Measurements from ENCODE around the gene SH3BP4.

SH3BP4 gene

GRCh38 chr2:235091983-235092382, 140.2 kb downstream of the SH3BP4 start:
- DNase-seq (ENCODE audit: low spot score) = no peak

DNA sequence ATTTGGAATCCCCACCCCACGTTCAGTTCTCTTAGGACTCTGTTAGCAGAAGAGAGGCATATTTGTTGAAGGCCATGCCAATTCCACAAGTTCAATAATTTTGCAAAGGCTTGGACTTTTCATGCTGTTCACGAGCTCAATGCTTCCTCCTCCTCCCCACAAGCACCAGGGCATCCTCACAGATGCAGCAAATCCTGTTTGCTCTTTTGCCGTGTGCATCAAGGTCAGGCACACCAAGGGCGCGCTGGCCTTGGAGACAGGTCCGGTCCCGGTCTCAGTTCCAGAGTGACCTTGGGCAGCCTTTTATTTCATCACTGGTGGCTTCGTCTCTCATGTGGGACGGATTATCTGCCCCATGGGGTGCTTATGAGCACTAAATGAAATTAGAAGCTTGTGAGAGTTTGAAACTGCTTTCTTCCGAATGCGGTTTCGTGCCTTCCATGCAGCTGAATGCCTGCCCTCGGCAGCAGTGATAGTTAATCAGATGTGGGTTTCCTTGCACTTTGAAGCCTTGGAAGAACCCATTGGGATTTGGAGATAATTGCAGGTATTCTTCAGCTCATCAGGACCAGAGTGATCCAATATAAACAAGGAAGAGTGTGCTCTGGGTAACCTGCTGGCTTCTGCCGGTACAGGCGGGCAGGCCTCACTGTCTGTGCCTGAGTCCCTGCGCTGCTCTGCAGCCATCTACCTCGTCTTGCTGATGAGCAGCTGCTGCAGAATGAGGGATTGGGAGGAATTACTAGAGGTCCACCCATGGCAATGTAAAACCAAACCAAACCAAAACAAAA, 140.8 kb downstream of the SH3BP4 start:
- DNase-seq (ENCODE audit: low spot score) = no peak

DNA sequence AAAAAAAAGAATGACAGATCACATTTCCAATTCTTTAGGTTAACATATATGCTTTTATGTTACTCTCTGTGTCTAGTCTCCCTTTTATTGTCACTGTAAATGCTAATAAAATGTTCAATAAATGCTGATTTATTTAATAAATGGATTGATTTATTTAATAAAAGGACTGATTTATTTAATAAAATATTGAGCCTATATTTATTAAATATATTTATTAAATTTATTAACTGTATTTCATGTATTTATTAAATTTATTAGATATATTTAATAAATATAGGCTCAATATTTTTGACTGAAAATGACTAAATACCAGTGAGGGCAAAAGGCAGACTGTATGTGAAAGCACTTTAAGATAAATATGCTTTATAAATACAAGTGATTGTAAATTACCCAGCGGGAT, 142.6 kb downstream of the SH3BP4 start:
- no peak for DNase-seq (ENCODE audit: low spot score)

- DNase-seq (ENCODE audit: low spot score) = no peak
Measured at GRCh38 chr2:235095569-235095968, 143.8 kb downstream of the SH3BP4 start.

DNA sequence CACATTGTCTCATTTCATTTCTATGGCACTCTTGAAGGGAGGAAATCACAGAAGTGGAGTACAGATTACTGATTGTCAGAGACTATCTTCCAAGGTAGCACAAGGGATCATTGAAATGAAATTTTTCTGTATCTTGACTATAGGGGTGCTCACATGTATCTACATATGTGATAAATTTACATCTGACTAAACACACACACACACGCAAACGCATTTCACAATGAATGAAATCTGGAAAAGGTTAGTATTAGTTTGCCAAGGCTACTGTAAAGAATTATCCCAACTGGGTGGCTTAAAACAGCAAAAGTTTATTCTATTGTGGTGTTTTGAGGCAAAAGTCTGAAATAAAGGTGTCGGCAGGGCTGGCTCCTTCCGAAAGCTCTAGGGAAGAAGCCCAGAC, 144.6 kb downstream of the SH3BP4 start:
- no peak for DNase-seq (ENCODE audit: low spot score)

GRCh38 chr2:235097196-235097595, 145.4 kb downstream of the SH3BP4 start:
- DNase-seq (ENCODE audit: low spot score) = no peak

DNA sequence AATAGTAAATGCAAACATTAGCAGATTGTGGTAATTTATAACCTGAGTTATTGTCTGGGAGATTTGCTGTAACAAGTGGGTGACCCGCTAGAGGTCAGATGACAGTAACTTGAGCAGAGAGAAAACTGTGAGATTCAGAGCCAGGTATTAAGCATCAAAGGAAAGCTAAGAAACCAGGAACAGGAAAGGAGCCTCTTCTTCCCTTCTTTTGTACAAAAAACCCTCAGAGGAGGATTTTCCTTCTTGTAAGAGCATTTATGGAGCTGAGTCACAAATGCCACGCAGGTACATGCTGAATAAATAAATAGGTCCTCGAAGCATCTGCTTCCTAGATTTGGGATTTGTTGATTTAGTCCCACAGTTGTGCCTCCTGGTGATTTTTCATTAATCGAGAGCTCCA, 146.5 kb downstream of the SH3BP4 start:
- DNase-seq (ENCODE audit: low spot score) = no peak

DNA sequence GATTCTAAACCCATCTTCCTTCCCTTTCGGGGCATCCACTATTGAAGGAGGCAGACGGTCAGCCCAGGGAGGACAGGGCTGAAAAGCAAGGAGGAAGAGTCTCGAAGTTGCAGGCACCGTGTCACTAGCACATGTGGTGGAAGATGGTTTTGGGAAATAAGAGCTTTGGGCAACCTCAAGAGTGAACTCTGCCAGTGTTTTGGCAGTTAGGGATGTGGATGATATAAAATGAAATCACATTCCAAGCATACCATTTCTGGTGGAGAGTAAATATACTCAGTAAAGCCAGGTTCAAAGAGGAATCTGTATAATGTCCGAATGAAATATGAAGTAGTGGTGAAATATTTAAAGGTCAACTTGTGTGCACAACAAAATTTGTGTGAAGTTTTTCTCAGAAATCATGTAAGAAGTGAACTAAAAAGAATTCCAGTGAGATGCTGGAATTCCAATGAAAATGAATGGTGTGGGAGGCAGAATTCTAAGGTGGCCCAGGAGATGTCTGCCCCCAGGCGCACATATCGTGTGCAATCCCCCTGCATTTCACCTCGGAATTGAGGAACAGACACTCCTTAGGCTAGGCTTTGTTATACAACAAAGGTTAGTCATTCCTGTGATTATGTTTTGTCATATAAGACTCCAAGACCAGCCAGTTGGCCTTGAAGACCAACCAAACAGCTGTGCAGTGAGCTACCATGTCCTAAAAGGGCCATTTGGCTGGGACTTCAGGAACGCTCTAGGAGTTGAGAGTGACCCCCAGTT, 147.1 kb downstream of the SH3BP4 start:
- DNase-seq (ENCODE audit: low spot score) = no peak

DNA sequence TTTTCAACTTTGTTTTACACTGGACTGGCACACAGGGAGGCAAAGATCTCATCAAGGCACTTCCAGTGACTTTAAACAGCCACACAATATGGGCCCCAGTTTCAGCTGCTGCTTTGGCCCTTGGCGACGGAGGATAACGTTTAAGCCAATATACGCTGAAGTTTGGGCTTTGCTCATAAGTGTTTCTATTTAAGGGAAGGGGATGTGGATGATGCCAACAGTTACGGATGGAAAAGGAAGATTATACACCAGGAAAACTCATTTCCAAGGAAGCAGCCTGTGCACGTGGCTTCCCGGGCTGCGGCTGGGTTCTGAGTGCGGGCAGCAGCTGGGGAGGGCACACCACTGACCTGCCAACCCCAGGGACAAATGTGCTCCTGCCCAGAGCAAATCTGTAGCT, 151.1 kb downstream of the SH3BP4 start:
- DNase-seq (ENCODE audit: low spot score) = no peak
